ENCODE data around the gene SUSD5. TPM values are rescaled to one million over a fixed set of nuclear protein-coding genes. Genes with fewer than 3 reads are reported as not detected.

Gene SUSD5
- total and polyA plus RNA-seq, 2 of the 4 experiments (the other 2 are of a cell fraction): 1.4 to 2.9 TPM

GRCh38 chr3:33153782-33154181 is 64.8 kb downstream of the SUSD5 start:
- Histone ChIP-seq H3K4me1 (ENCODE audit: control insufficient read depth, insufficient read depth, low read length) (peaks cover 2% of the 10 kb centered on the region; the same call in 1 of the 2 replicates), H2AFZ (replicated peaks; ENCODE audit: low read length, poor library complexity) (no peak overlapping the region), H2BK5ac (ENCODE audit: low read depth, low read length, poor library complexity, severe bottlenecking) (no peak overlapping the region), H4K91ac (ENCODE audit: insufficient read depth, low read depth, low read length) (no peak overlapping the region), H3K9ac (ENCODE audit: low read depth, low read length) (no peak overlapping the region), H4K20me1 (ENCODE audit: insufficient read depth, low read length) (no peaks in the 10 kb centered on the region), H3K4ac (ENCODE audit: low read depth, low read length) (no peak overlapping the region), H3K4me2 (ENCODE audit: low read depth, low read length) (no peak overlapping the region), H2BK20ac (ENCODE audit: low read depth, low read length) (no peak overlapping the region), H3K9me1 (ENCODE audit: insufficient read depth, low read length) (no peaks in the 10 kb centered on the region), H3K9me3 (ENCODE audit: control insufficient read depth, insufficient read depth, low read length) (no peaks in the 10 kb centered on the region), H3K18ac (ENCODE audit: low read depth, low read length) (no peak overlapping the region), H3K27ac (ENCODE audit: insufficient read depth, low read length) (no peak overlapping the region), H2BK120ac (ENCODE audit: low read depth, low read length) (no peak overlapping the region), H3K27me3 (ENCODE audit: control insufficient read depth, insufficient read depth, low read length) (no peaks in the 10 kb centered on the region), H2AK9ac (replicated peaks; ENCODE audit: low read depth, low read length, poor library complexity) (no peak overlapping the region), H3K4me3 (ENCODE audit: insufficient read depth, low read depth, low read length) (no peak overlapping the region), H3K56ac (ENCODE audit: extremely low read depth, insufficient read depth, low read length) (no peak overlapping the region), H3K23ac (ENCODE audit: low read depth, low read length) (no peak overlapping the region), H4K8ac (ENCODE audit: low read depth in 2 of 2, low read length in 2 of 2) (no peak overlapping the region), H2AK5ac (ENCODE audit: low read depth, low read length) (no peak overlapping the region), H3K14ac (replicated peaks; ENCODE audit: low read depth, low read length) (no peak overlapping the region), H4K5ac (ENCODE audit: low read depth, low read length) (no peak overlapping the region), H3K36me3 (ENCODE audit: control insufficient read depth, insufficient read depth, low read length) (no peaks in the 10 kb centered on the region), H2BK15ac (ENCODE audit: low read depth, low read length) (no peak overlapping the region), H3K79me1 (ENCODE audit: low read depth in 1 of 2, low read length in 2 of 2) (no peaks in the 10 kb centered on the region)
- no TSS peak for BruUV-seq (replicated peaks)
- ChIA-PET POLR2A (ENCODE audit: unreplicated experiment) (no interaction called here), CTCF (interaction anchor here (0.6 kb wide), 1 partner anchor 15 kb away, joined by 4 read pairs; no protein-coding TSS in a partner anchor)
- TF ChIP-seq RFX5 (IDR thresholded peaks at IDR 0.05; ENCODE audit: low read depth, low read length) (no peak), MXI1 (IDR thresholded peaks at IDR 0.05; ENCODE audit: borderline replicate concordance, low read depth, low read length) (no peak), NFE2L2 (IDR thresholded peaks at IDR 0.05; ENCODE audit: low read depth, low read length) (no peak), BHLHE40 (IDR thresholded peaks at IDR 0.05; ENCODE audit: low read depth, low read length) (no peak), RCOR1 (IDR thresholded peaks at IDR 0.05; ENCODE audit: insufficient replicate concordance, low read length) (no peak)
- TF ChIP-seq, protein P1, sequence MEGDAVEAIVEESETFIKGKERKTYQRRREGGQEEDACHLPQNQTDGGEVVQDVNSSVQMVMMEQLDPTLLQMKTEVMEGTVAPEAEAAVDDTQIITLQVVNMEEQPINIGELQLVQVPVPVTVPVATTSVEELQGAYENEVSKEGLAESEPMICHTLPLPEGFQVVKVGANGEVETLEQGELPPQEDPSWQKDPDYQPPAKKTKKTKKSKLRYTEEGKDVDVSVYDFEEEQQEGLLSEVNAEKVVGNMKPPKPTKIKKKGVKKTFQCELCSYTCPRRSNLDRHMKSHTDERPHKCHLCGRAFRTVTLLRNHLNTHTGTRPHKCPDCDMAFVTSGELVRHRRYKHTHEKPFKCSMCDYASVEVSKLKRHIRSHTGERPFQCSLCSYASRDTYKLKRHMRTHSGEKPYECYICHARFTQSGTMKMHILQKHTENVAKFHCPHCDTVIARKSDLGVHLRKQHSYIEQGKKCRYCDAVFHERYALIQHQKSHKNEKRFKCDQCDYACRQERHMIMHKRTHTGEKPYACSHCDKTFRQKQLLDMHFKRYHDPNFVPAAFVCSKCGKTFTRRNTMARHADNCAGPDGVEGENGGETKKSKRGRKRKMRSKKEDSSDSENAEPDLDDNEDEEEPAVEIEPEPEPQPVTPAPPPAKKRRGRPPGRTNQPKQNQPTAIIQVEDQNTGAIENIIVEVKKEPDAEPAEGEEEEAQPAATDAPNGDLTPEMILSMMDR (conservative IDR thresholded peaks at IDR 0.05; ENCODE audit: low read depth, low read length): no peak
- DNase-seq (no peak), ATAC-seq (ENCODE audit: low read depth) (no peak)
- in situ Hi-C loops (cut with MboI; ENCODE audit: low sequenced_read_pairs) (no loop called here), dilution Hi-C loops (cut with HindIII; ENCODE audit: low sequenced_read_pairs, unreplicated experiment) (no loop called here), intact Hi-C loops (cut with micrococcal nuclease) (no loop called here)
- WGBS, 2 experiments (ENCODE audit: extremely low coverage in 2 of 2, insufficient read length in 1 of 2): 93% methylated on average over 2 of the region's 4 CpGs; no CpG with 5 or more reads in 1 of the 2 experiments

Data from IMR-90 (cell line).